ENCODE results near the gene MORN1.

MORN1 gene

GRCh38 chr1:2294033-2294724, 97.2 kb downstream of the MORN1 start:
- Histone ChIP-seq H3F3A (ENCODE audit: control insufficient read depth, insufficient read depth) (no peaks in the 10 kb centered on the region), H3K9me3 (ENCODE audit: control insufficient read depth, insufficient read depth, low read length) (no peaks in the 10 kb centered on the region), H3K27me3 (ENCODE audit: control insufficient read depth, low read length) (peaks cover 44% of the 10 kb centered on the region), H3K9me2 (replicated peaks; ENCODE audit: control insufficient read depth, low read length) (no peaks in the 10 kb centered on the region), H3K36me3 (ENCODE audit: control insufficient read depth, low read length) (no peaks in the 10 kb centered on the region), H3K4me2 (ENCODE audit: low read length) (no peak overlapping the region), H3K27ac (ENCODE audit: low read depth, low read length) (no peak overlapping the region), H4K20me1 (ENCODE audit: control insufficient read depth, insufficient read depth, low read depth, low read length) (peaks cover 14% of the 10 kb centered on the region; the same call in 1 of the 2 replicates), H3K4me3 (ENCODE audit: low read length) (no peak overlapping the region), H3K79me2 (ENCODE audit: control insufficient read depth, low read length) (no peaks in the 10 kb centered on the region), H3K4me1 (ENCODE audit: control insufficient read depth, low read length) (peaks cover 11% of the 10 kb centered on the region)
- TF ChIP-seq, protein P1, sequence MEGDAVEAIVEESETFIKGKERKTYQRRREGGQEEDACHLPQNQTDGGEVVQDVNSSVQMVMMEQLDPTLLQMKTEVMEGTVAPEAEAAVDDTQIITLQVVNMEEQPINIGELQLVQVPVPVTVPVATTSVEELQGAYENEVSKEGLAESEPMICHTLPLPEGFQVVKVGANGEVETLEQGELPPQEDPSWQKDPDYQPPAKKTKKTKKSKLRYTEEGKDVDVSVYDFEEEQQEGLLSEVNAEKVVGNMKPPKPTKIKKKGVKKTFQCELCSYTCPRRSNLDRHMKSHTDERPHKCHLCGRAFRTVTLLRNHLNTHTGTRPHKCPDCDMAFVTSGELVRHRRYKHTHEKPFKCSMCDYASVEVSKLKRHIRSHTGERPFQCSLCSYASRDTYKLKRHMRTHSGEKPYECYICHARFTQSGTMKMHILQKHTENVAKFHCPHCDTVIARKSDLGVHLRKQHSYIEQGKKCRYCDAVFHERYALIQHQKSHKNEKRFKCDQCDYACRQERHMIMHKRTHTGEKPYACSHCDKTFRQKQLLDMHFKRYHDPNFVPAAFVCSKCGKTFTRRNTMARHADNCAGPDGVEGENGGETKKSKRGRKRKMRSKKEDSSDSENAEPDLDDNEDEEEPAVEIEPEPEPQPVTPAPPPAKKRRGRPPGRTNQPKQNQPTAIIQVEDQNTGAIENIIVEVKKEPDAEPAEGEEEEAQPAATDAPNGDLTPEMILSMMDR (IDR thresholded peaks at IDR 0.05; ENCODE audit: low read depth, low read length, poor library complexity, severe bottlenecking): no peak
- no peak for TF ChIP-seq EZH2phosphoT487 (IDR thresholded peaks at IDR 0.05; ENCODE audit: borderline replicate concordance, low read length)

DNA sequence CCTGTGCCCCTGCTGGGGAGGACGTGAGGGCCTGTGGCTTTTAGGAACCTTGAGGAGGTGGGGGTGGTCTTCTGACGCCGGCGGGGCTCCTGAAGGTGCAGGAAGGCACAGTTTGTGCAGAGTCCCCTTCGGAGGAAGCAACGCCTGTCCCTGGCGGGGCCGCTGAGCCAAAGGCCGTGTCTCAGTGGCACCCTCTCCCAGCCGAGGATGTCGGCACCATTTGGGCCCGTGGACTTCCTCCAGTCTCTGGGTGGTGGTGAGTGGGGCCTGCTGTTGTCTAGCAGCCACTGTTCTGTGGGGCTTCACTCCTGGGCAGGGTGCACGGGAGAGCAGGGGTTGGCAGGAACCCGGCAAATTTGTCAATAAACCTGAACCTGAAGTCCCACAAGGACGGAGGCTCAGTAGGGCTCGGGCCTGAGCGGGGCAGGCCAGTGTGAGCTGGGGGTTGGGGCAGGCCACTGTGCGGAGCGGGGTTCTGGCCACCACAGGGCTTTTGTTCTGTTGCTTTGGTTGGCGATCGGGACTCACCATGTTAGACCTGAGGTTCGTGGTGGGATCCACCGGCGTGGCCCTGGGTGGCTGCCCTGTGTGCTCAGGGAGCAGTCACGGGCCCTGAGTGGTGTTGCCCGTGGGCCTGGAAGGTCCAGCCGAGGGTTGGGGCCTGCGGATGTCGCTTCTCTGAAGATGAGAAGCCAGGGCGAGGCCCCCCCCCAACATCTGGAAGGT, 98.5 kb downstream of the MORN1 start:
- no peak overlapping the region for H3K27ac ChIP-seq (ENCODE audit: low read depth, low read length)
- no peaks in the 10 kb centered on the region for H3K36me3 ChIP-seq (ENCODE audit: control insufficient read depth, low read length)
- H3K27me3 ChIP-seq (ENCODE audit: control insufficient read depth, low read length): peaks cover 51% of the 10 kb centered on the region
- no peak for TF ChIP-seq EZH2phosphoT487 (IDR thresholded peaks at IDR 0.05; ENCODE audit: borderline replicate concordance, low read length)
- TF ChIP-seq, protein P1 (IDR thresholded peaks at IDR 0.05; ENCODE audit: low read depth, low read length, poor library complexity, severe bottlenecking): no peak
- no peaks in the 10 kb centered on the region for H3K9me2 ChIP-seq (replicated peaks; ENCODE audit: control insufficient read depth, low read length)
- peaks cover 23% of the 10 kb centered on the region; the same call in 1 of the 2 replicates for H4K20me1 ChIP-seq (ENCODE audit: control insufficient read depth, insufficient read depth, low read depth, low read length)
- H3K4me3 ChIP-seq (ENCODE audit: low read length): no peak overlapping the region
- no peaks in the 10 kb centered on the region for H3F3A ChIP-seq (ENCODE audit: control insufficient read depth, insufficient read depth)
- no peaks in the 10 kb centered on the region for H3K79me2 ChIP-seq (ENCODE audit: control insufficient read depth, low read length)
- peaks cover 11% of the 10 kb centered on the region for H3K4me1 ChIP-seq (ENCODE audit: control insufficient read depth, low read length)
- H3K4me2 ChIP-seq (ENCODE audit: low read length): no peak overlapping the region
- H3K9me3 ChIP-seq (ENCODE audit: control insufficient read depth, insufficient read depth, low read length): no peaks in the 10 kb centered on the region

GRCh38 chr1:2291577-2291976, 99.8 kb downstream of the MORN1 start:
- no peak overlapping the region for H3K4me2 ChIP-seq (ENCODE audit: low read length)
- no peak overlapping the region for H3K4me3 ChIP-seq (ENCODE audit: low read length)
- no peaks in the 10 kb centered on the region for H3K79me2 ChIP-seq (ENCODE audit: control insufficient read depth, low read length)
- H3K36me3 ChIP-seq (ENCODE audit: control insufficient read depth, low read length): no peaks in the 10 kb centered on the region
- H3K4me1 ChIP-seq (ENCODE audit: control insufficient read depth, low read length): peaks cover 11% of the 10 kb centered on the region
- peaks cover 51% of the 10 kb centered on the region for H3K27me3 ChIP-seq (ENCODE audit: control insufficient read depth, low read length)
- no peak for TF ChIP-seq EZH2phosphoT487 (IDR thresholded peaks at IDR 0.05; ENCODE audit: borderline replicate concordance, low read length)
- TF ChIP-seq, protein P1 (IDR thresholded peaks at IDR 0.05; ENCODE audit: low read depth, low read length, poor library complexity, severe bottlenecking): no peak
- no peaks in the 10 kb centered on the region for H3K9me3 ChIP-seq (ENCODE audit: control insufficient read depth, insufficient read depth, low read length)
- no peak overlapping the region for H3K27ac ChIP-seq (ENCODE audit: low read depth, low read length)
- peaks cover 23% of the 10 kb centered on the region; the same call in 1 of the 2 replicates for H4K20me1 ChIP-seq (ENCODE audit: control insufficient read depth, insufficient read depth, low read depth, low read length)
- H3K9me2 ChIP-seq (replicated peaks; ENCODE audit: control insufficient read depth, low read length): no peaks in the 10 kb centered on the region
- no peaks in the 10 kb centered on the region for H3F3A ChIP-seq (ENCODE audit: control insufficient read depth, insufficient read depth)
